ENCODE data around the gene CHCHD3.

DNA sequence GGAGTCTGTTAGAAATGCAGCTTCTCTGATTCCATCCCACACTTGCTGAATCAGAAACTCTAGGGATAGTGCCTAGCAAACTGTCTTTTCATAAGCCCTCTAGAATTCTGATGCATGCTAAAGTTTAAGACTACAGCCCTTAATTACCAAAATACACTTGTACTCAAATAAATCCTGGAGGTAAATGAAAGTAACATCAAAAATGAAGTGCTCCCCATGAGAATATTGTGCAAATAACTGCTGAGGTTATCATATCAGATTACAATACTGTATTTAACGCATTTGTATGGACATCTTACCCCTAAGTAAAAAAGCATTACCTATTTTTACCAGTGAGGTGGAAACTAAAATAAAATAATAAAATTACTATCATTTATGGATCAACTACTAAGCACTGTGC lies 104.7 kb downstream of the CHCHD3 start:
- TF ChIP-seq, protein P1, sequence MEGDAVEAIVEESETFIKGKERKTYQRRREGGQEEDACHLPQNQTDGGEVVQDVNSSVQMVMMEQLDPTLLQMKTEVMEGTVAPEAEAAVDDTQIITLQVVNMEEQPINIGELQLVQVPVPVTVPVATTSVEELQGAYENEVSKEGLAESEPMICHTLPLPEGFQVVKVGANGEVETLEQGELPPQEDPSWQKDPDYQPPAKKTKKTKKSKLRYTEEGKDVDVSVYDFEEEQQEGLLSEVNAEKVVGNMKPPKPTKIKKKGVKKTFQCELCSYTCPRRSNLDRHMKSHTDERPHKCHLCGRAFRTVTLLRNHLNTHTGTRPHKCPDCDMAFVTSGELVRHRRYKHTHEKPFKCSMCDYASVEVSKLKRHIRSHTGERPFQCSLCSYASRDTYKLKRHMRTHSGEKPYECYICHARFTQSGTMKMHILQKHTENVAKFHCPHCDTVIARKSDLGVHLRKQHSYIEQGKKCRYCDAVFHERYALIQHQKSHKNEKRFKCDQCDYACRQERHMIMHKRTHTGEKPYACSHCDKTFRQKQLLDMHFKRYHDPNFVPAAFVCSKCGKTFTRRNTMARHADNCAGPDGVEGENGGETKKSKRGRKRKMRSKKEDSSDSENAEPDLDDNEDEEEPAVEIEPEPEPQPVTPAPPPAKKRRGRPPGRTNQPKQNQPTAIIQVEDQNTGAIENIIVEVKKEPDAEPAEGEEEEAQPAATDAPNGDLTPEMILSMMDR (IDR thresholded peaks at IDR 0.05): no peak
- no peak for TF ChIP-seq POLR2A (IDR thresholded peaks at IDR 0.05)
